ENCODE results near the gene AGPAT1. TPM values are rescaled to one million over a fixed set of nuclear protein-coding genes. Genes with fewer than 3 reads are reported as not detected.

The AGPAT1 gene
- total and polyA plus RNA-seq, 2 of the 13 experiments (the other 11 are each of a cell fraction or from before 2014, with no cell fraction given), result 51.3 to 139 TPM

GRCh38 chr6:32195902-32196681 is 20.2 kb upstream of the AGPAT1 start (continued):
- TF ChIP-seq TIGD3 (CRISPR knock-in tag; IDR thresholded peaks at IDR 0.05; ENCODE audit: borderline replicate concordance), result peak; percentile 53; the same call in 1 of the 2 replicates
- TF ChIP-seq TEAD2 (CRISPR knock-in tag; IDR thresholded peaks at IDR 0.05), result 0 out of 2 replicates have a peak, but pooled peaks have one; percentile 33
- TF ChIP-seq SOX13 (IDR thresholded peaks at IDR 0.05), result peak; percentile 83
- peak in 1 of 2 experiments; percentile 97; a peak in 2 of 4 replicates for TF ChIP-seq SOX13 (CRISPR knock-in tag; conservative IDR thresholded peaks at IDR 0.05 in 1 of 2, IDR thresholded peaks at IDR 0.05 in 1 of 2)
- TF ChIP-seq HOXA3 (CRISPR knock-in tag; IDR thresholded peaks at IDR 0.05), result peak; percentile 98
- TF ChIP-seq ZNF143 (CRISPR knock-in tag; IDR thresholded peaks at IDR 0.05), result 0 out of 2 replicates have a peak, but pooled peaks have one; percentile 44
- TF ChIP-seq EHMT2 (IDR thresholded peaks at IDR 0.05; ENCODE audit: borderline replicate concordance, low read depth, low read length), result no peak
- peak; percentile 88; the same call in 1 of the 2 replicates for TF ChIP-seq ZBTB25 (CRISPR knock-in tag; IDR thresholded peaks at IDR 0.05)
- no peak; the same call in 1 of the 2 replicates for TF ChIP-seq SP140L (CRISPR knock-in tag; IDR thresholded peaks at IDR 0.05; ENCODE audit: borderline replicate concordance)
- TF ChIP-seq MAFK (conservative IDR thresholded peaks at IDR 0.05 in 1 of 2, IDR thresholded peaks at IDR 0.05 in 1 of 2; ENCODE audit: low read length in 2 of 2), result peak; percentile 92 to 98
- TF ChIP-seq ZNF552 (CRISPR knock-in tag; IDR thresholded peaks at IDR 0.05; ENCODE audit: borderline replicate concordance), result peak; percentile 82
- peak; percentile 72; the same call in 1 of the 2 replicates for TF ChIP-seq MED1 (CRISPR knock-in tag; IDR thresholded peaks at IDR 0.05)
- no peak for TF ChIP-seq SRF (IDR thresholded peaks at IDR 0.05; ENCODE audit: low read depth, low read length)
- TF ChIP-seq E2F1 (CRISPR knock-in tag; IDR thresholded peaks at IDR 0.05), result peak; percentile 81
- TF ChIP-seq ZNF121 (CRISPR knock-in tag; IDR thresholded peaks at IDR 0.05), result no peak
- TF ChIP-seq IKZF1 (IDR thresholded peaks at IDR 0.05), result no peak
- TF ChIP-seq ZHX2 (IDR thresholded peaks at IDR 0.05; ENCODE audit: low read depth), result peak; percentile 84
- TF ChIP-seq ZHX2 (CRISPR knock-in tag; IDR thresholded peaks at IDR 0.05; ENCODE audit: borderline replicate concordance), result 0 out of 2 replicates have a peak, but pooled peaks have one; percentile 64
